Posterior vena cava (tissue), 2 donors: ENCODE results near the gene CNGA2. TPM values are rescaled to one million over a fixed set of nuclear protein-coding genes. Genes with fewer than 3 reads are reported as not detected.
A peak's percentile ranks its signal among the peaks of the same experiment; 100 is the strongest.
"Not testable (repeated sequence)": the region's sequence is repeated elsewhere in the genome, so short reads cannot be mapped to it uniquely, and the experiment has no call there.

Experiments used
- DNase-seq: peaks from one replicate; pipeline ENCODE4 v3.0.0-alpha.2; 2020; ENCODE audit warnings: low spot score
- intact Hi-C, 2 donors: fragments of 100-400 bp; cut with DNase I; formaldehyde crosslinking; loops; one replicate each; pipeline versions ENCODE4 v1.14.1 to v1.14.2; 2022 to 2023
- long read RNA-seq, 2 donors: library from polyadenylated mRNA; unstranded; transcript quantifications; one replicate each; pipeline ENCODE4 v2.0.0, GENCODE V29; 2020 to 2021
- total RNA-seq, 2 donors: library from RNA; stranded (reverse); fragmentation: NEBNext Ultra II Directional; extraction: Animal tissue kit (Norgen Biotek cat#: 25700); gene quantifications; one replicate each; pipeline ENCODE4 v1.2.1, GENCODE V29; 2021
- donor health status: DM: yes; HTN: yes; CAD: no.
- donor health status: DM: yes; HTN: yes; CAD: no.

Gene CNGA2
- total RNA-seq = not detected
- long read RNA-seq, donor 1 = 0 reads
- long read RNA-seq, donor 2 = 0 reads

DNA sequence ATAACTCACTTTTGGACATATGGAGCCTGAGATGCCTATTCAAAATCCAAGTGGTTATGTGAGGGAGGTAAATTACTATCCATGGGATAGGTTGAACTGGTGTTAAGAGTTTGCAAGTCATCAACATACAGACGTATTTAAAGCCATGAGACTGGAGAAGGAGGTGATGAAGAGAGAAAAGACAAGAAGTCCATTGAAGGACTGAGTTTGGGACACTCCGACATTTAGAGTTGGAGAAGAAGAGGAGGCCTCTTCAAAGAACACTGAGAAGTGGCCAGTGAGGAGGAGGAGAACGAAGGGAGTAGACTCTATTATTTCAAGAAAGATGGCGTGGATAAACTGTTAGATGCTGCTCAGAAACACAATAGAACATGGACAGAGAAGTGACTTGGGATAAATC, at the start of gene CNGA2:
Gene CNGA2, plus strand, starts transcription at position 301 of the 400 bp plus-strand sequence. CDS start 3,738 bp downstream, outside the sequence.
- no peak for DNase-seq
- intact Hi-C loops = no loop called here

GRCh38 chrX:151687635-151688034, 46.9 kb upstream of the CNGA2 start:
- intact Hi-C loops = no loop called here
- DNase-seq = no peak

DNA sequence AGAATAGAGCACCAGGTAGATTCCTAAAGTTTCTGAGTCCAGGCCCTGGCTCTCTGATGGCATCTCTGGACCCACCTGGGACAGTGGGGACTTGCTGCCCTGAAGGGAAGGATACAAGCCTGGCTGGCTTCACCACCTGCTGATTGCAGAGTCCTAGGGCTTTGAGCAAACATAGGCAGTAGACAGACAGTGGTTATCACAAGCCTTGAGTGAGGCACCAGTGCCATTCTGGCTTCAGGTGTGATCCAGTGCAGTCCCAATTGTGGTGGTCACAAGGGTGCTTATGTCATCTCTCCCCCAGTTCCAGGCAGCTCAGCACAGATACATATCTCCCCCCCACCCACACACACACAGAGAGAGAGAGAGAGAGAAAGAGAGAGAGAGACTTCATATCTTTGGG, 45.9 kb upstream of the CNGA2 start:
- intact Hi-C loops = no loop called here
- DNase-seq = no peak

DNA sequence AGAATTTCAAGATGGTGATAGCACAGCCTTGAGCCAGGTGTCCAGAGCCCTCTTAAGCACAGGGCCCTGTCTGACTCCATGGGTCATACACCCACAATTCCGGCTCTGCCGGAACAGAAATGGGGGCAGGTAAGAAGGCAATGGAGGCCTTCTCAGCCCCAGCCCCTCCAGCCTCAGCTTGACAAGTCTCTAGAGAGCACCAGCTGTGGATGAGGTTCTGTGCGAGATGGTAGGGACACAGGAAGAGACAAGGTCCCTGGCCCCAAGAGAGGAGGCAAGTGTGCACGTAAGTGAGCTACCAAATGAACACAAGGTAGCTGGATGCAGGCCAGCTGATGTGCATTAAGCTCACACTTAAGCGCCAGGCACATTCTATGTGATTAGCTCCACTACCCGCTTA, 41.7 kb upstream of the CNGA2 start:
- peak; percentile 45 for DNase-seq
- intact Hi-C loops = no loop called here

- intact Hi-C loops = no loop called here
- DNase-seq = no peak
Observed at GRCh38 chrX:151694121-151694520, 40.4 kb upstream of the CNGA2 start.

- intact Hi-C loops = no loop called here
- DNase-seq = peak; percentile 75
Observed at GRCh38 chrX:151694661-151695582, 39.6 kb upstream of the CNGA2 start, which contains the start of gene PRRG3. Gene PRRG3, plus strand, starts transcription at chrX:151695458. Its CDS starts 3,357 bp downstream, at chrX:151698815.

GRCh38 chrX:151695583-151696340, 38.8 kb upstream of the CNGA2 start:
- intact Hi-C loops = no loop called here
- DNase-seq = peak; percentile 32

DNA sequence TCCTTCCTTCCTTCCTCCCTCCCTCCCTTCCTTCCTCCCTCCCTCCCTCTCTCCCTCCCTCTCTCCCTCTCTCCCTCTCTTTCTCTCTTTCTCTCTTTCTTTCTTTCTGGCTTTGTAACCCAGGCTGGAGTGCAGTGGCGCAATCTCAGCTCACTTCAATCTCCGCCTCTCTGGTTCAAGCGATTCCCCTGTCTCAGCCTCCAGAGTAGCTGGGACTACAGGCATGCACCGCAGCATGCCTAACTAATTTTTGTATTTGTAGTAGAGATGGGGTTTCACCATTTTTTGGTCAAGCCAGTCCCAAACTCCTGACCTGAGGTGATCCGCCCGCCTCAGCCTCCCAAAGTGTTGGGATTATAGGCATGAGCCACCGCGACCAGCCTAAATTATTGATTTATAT, 37.5 kb upstream of the CNGA2 start:
- intact Hi-C loops = not testable (repeated sequence)
- DNase-seq = peak; percentile 51

DNA sequence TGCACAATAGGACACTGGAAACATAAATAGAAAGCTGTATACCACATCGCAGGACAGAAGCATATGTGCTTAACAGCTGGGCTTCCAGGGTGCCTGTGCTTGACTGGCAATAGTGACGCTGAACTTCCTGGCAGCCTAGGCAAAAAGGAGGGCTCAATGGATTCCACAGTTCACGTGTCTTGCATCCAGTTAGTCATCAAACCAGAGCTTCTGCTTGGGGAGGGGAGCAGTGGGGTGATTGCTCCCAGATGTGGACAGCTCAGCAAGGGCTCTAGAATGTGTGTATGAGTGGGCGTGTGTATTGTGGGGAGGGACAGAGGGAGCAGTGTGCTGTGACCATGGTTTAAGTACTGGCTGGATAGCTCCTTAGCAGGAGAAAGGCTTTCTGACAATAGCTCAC, 37.0 kb upstream of the CNGA2 start:
- peak; percentile 62 for DNase-seq

GRCh38 chrX:151698485-151698884, 36.1 kb upstream of the CNGA2 start:
- intact Hi-C loops = no loop called here
- DNase-seq = peak; percentile 50

More for the DNA sequence above, 37.0 kb upstream of the CNGA2 start:
- intact Hi-C loops = no loop called here

GRCh38 chrX:151699746-151700145, 34.8 kb upstream of the CNGA2 start:
- intact Hi-C loops = no loop called here
- peak; percentile 42 for DNase-seq

GRCh38 chrX:151700581-151700980, 34.0 kb upstream of the CNGA2 start:
- DNase-seq = peak; percentile 63
- intact Hi-C loops = no loop called here

DNA sequence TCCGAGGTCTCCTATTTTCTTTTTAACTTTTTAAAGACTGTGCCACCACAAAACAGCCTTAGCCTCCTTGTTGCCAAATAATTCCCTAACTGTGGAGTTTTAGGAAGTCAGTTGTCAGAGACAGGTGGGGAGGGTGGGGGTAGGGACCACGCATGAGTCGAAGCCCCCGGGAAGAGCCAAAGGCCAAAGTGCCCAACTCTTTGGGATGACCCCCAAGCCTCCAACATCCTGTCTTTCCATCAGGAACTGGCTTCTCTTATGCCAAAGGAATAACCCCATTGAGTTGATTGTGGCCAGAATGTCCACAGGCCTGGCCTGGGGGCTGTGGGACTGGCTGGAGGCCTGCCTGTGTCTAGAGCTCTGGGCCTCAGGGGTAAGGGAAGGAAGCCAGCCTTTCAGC, 33.5 kb upstream of the CNGA2 start:
- intact Hi-C loops = no loop called here
- peak; percentile 28 for DNase-seq

DNA sequence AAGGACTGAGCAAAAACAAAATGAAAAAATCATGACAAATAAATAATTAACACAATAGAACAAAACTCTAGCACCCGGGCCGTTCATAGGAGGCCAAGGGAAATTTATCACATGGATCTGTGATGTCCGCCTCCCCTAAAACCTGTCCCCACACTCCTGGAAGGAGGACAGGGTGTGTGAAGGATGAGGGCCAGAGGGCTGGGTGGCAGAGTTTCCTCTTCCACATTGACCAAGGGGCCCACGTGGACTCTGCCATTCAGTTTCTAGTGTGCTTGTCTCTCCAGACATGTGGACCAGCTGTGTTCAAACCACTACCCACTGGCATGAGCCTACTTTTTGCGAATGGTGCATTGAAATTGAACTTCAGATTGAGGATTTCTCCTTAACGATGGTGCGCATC, 33.0 kb upstream of the CNGA2 start:
- DNase-seq = peak; percentile 57

GRCh38 chrX:151702026-151702714, 32.4 kb upstream of the CNGA2 start:
- peak; percentile 58 for DNase-seq

More for the DNA sequence above, 33.0 kb upstream of the CNGA2 start:
- intact Hi-C loops = no loop called here

DNA sequence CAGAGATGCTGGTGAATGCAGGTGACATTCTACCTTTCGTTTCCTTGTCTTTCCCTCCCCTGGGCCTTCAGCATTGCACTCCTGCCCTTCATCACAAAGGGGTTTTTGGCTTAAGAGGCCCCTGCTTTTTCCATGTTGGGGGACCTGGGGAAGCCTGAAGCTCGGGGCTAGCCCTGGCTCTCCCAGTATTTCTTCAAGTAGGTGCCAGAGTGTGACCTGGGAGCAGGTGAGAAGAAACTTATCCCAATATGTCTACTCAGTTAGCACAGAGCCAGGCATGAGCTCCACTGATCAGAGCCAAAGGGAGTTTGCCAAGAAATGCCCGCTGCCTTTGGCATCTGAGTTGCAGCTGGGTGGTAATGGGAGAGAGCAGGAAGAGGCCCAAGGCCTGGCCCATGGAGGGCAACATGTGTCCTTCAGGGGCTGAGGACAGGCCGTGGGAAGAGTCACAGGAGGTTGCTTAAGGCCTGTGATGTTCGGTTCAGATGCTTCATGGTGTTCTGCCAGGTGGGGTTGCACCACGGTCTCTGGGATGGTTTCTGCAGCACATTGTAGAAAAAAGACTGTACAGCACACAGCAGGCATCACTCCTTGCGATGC, 31.7 kb upstream of the CNGA2 start:
- DNase-seq = peak; percentile 54
- intact Hi-C loops = no loop called here

More at GRCh38 chrX:151702026-151702714, 32.4 kb upstream of the CNGA2 start:
- intact Hi-C loops = no loop called here

DNA sequence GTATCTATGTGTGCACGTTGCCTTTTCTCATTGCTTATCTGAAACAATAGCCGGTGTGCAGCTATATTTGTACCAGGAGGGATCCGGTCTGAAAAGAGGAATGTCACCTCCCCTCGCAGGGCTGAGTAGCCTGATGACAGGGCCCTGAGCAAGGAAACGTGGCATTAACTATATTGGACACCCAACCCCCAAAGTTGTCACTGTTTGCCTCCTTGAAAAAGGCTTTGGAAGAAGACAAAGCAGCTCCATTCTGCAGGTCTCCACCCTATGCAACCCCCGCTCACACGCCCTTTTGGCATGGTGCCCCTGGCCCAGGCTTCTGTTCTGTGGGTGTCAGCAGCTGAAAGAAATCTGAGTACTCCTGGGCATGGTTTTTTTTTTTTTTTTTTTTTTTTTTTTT, 31.1 kb upstream of the CNGA2 start:
- peak; percentile 80 for DNase-seq
- intact Hi-C loops = no loop called here

- intact Hi-C loops = no loop called here
- DNase-seq = peak; percentile 31
Observed at GRCh38 chrX:151704041-151704663, 30.4 kb upstream of the CNGA2 start.

- peak; percentile 5 for DNase-seq
- intact Hi-C loops = no loop called here
Observed at GRCh38 chrX:151708821-151709220, 25.7 kb upstream of the CNGA2 start.
